ENCODE data around the gene LRP3. TPM values are rescaled to one million over a fixed set of nuclear protein-coding genes. Genes with fewer than 3 reads are reported as not detected.

The LRP3 gene
- total RNA-seq, 4 donors from 2014 or later, result 5.5 to 17.2 (median 8.9) TPM

DNA sequence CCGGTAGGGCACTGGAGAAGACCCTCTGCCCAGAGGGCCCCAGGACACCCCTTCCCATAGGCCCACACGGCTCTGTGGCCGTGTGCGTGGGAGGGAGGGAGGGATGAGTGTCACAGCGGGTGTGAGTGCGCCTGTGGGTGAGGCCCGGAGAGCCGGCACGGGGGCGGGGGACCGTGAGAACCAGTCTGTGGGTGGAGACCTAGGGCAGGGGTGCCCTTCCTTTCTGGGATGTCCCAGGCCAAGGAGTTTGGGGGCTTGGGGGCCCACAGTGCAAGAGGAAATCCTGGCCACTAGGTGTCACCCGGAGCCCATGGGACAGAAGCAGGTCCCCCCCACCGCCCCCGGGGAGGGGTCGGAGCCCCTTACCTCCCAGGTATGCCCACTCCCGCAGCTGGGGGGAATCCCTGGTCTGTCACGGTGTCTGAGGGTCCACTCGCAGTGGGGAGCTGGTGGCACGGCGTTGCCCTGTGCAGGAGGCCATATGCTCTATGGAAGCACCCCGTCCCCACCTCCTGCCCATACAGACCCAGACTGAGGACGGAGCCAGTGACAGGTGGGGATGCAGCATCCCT, 47.5 kb downstream of the LRP3 start:
- peak overlapping the region in 1 of 4 donors; percentile 12 for H3K4me3 ChIP-seq
- intact Hi-C loops (cut with DNase I), result loop anchor here (2.0 kb wide), 1 partner anchor 163 kb away; no protein-coding TSS in a partner anchor
- peaks cover 0 to 9% (median 7%) of the 10 kb centered on the region in 3 donors for H3K9me3 ChIP-seq
- no peaks in the 10 kb centered on the region for H3K27me3 ChIP-seq
- WGBS, 2 donors, result 6% methylated on average over 9 of the region's 22 CpGs; no CpG with 5 or more reads in 1 of the 2 donors
- H3K36me3 ChIP-seq, result no peaks in the 10 kb centered on the region
- DNase-seq, result no peak
- TF ChIP-seq, protein P1, sequence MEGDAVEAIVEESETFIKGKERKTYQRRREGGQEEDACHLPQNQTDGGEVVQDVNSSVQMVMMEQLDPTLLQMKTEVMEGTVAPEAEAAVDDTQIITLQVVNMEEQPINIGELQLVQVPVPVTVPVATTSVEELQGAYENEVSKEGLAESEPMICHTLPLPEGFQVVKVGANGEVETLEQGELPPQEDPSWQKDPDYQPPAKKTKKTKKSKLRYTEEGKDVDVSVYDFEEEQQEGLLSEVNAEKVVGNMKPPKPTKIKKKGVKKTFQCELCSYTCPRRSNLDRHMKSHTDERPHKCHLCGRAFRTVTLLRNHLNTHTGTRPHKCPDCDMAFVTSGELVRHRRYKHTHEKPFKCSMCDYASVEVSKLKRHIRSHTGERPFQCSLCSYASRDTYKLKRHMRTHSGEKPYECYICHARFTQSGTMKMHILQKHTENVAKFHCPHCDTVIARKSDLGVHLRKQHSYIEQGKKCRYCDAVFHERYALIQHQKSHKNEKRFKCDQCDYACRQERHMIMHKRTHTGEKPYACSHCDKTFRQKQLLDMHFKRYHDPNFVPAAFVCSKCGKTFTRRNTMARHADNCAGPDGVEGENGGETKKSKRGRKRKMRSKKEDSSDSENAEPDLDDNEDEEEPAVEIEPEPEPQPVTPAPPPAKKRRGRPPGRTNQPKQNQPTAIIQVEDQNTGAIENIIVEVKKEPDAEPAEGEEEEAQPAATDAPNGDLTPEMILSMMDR (IDR thresholded peaks at IDR 0.05), result peak; percentile 41 to 84 (median 70)
- no peak for TF ChIP-seq POLR2A (IDR thresholded peaks at IDR 0.05)
- peaks cover 6 to 13% (median 8%) of the 10 kb centered on the region in 3 donors for H3K4me1 ChIP-seq
- no peak overlapping the region for H3K27ac ChIP-seq

GRCh38 chr19:33242131-33242530, 48.0 kb downstream of the LRP3 start:
- 70 to 81% methylated on average over 5 of the region's 10 CpGs for WGBS, 2 donors
- Histone ChIP-seq H3K36me3 (no peaks in the 10 kb centered on the region), H3K4me3 (no peak overlapping the region), H3K9me3 (peaks cover 0 to 9% (median 7%) of the 10 kb centered on the region in 3 donors), H3K4me1 (peaks cover 6 to 13% (median 8%) of the 10 kb centered on the region in 3 donors), H3K27ac (no peak overlapping the region), H3K27me3 (no peaks in the 10 kb centered on the region)
- TF ChIP-seq POLR2A (IDR thresholded peaks at IDR 0.05), result no peak
- TF ChIP-seq, protein P1 (IDR thresholded peaks at IDR 0.05), result no peak
- no peak for DNase-seq
- intact Hi-C loops (cut with DNase I), result no loop called here

GRCh38 chr19:33242911-33243310, 48.8 kb downstream of the LRP3 start:
- no peak overlapping the region for H3K4me3 ChIP-seq
- no peaks in the 10 kb centered on the region for H3K36me3 ChIP-seq
- WGBS, 2 donors, result 58 to 70% methylated on average over 5 to 6 of the region's 6 CpGs
- no peaks in the 10 kb centered on the region for H3K27me3 ChIP-seq
- peaks cover 0 to 9% (median 7%) of the 10 kb centered on the region in 3 donors for H3K9me3 ChIP-seq
- intact Hi-C loops (cut with DNase I), result no loop called here
- no peak for DNase-seq
- no peak overlapping the region for H3K27ac ChIP-seq
- H3K4me1 ChIP-seq, result peaks cover 6 to 13% (median 8%) of the 10 kb centered on the region in 3 donors
- TF ChIP-seq POLR2A (IDR thresholded peaks at IDR 0.05), result no peak
- TF ChIP-seq, protein P1 (IDR thresholded peaks at IDR 0.05), result no peak

DNA sequence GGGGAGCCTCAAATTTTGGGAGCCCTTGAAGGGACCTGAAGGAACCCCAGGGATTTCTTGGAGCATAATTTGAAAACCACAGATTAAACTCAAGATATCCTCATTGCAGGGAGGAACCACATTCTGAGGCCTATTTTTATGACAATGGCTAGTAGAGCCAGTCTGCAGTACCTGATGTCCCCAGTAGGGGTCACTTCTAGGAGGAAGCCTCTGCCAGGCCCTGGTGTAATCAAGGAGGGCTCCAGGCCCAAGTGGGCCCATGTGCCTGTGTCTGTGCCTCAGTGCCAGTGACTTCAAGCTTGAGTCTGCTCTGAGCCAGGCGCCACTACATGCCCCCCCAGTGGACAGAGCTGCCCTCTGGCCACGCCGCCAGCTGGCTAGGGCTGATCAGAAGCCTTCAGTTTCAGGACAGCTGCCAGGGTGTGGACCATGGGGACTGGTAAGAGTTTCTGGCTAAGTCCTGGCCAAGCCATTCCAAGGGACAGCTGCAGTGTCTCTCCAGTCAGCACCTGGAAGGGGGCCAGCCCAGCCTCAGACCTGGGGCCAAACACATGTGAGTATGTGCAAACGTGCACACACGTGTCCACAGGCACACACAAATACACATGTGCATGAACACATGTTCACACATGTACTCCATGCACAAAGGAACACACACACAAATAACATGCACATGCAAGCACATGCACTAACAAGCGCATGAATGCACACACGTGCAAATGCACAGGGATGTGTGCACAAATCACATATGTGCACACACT, 52.0 kb downstream of the LRP3 start:
- Histone ChIP-seq H3K4me1 (peaks cover 6 to 20% (median 8%) of the 10 kb centered on the region in 3 donors), H3K36me3 (no peaks in the 10 kb centered on the region), H3K9me3 (peaks cover 0 to 9% (median 7%) of the 10 kb centered on the region in 3 donors), H3K27me3 (no peaks in the 10 kb centered on the region), H3K4me3 (no peak overlapping the region), H3K27ac (no peak overlapping the region)
- WGBS, 2 donors, result 64 to 78% methylated on average over 2 to 4 of the region's 7 CpGs
- intact Hi-C loops (cut with DNase I), result no loop called here
- no peak for DNase-seq
- TF ChIP-seq, protein P1 (IDR thresholded peaks at IDR 0.05), result peak in 4 of 6 experiments; percentile 30 to 69 (median 40)
- no peak for TF ChIP-seq POLR2A (IDR thresholded peaks at IDR 0.05)
